Urinary bladder (tissue), 4 donors: Measurements from ENCODE around the gene PLCL2. TPM values are rescaled to one million over a fixed set of nuclear protein-coding genes. Genes with fewer than 3 reads are reported as not detected.

Experiments used
- DNase-seq: peaks from one replicate; pipeline ENCODE4 v3.0.0-alpha.2; 2015; ENCODE audit errors: extremely low spot score
- H3K27ac ChIP-seq: one replicate; pipeline ENCODE4 v1.5.1; 2013; ENCODE audit warnings: low read depth, mild to moderate bottlenecking, moderate library complexity
- H3K36me3 ChIP-seq: one replicate; pipeline ENCODE4 v1.6.1; 2013; ENCODE audit warnings: mild to moderate bottlenecking, moderate library complexity; ENCODE audit not compliant: insufficient read depth
- H3K4me1 ChIP-seq: one replicate; pipeline ENCODE4 v1.6.1; 2013; ENCODE audit warnings: mild to moderate bottlenecking, moderate library complexity; ENCODE audit not compliant: insufficient read depth
- H3K4me3 ChIP-seq: one replicate; pipeline ENCODE4 v1.5.1; 2013; ENCODE audit warnings: low read depth, low read length
- WGBS: extraction: QIAGEN DNeasy Blood & Tissue Kit; methylation state at CpG from one replicate; pipeline ENCODE4 v1.1.7; 2013; 5-methylcytosine and 5-hydroxymethylcytosine counted together
- polyA plus RNA-seq: library from polyadenylated mRNA; stranded (reverse); fragments of 200-250 nt; gene quantifications from one replicate; pipeline ENCODE4 v1.2.3, GENCODE V29; 2013
- total RNA-seq: library from RNA; depleted of rRNA; stranded (reverse); fragments of >200 nt; gene quantifications from one replicate; pipeline ENCODE4 v1.2.3, GENCODE V29; 2014
- donor health status: healthy with polysubstance abuse.
- donor health status: healthy.

Gene PLCL2
- total and polyA plus RNA-seq, 2 donors, result 2.7 to 23.0 TPM

DNA sequence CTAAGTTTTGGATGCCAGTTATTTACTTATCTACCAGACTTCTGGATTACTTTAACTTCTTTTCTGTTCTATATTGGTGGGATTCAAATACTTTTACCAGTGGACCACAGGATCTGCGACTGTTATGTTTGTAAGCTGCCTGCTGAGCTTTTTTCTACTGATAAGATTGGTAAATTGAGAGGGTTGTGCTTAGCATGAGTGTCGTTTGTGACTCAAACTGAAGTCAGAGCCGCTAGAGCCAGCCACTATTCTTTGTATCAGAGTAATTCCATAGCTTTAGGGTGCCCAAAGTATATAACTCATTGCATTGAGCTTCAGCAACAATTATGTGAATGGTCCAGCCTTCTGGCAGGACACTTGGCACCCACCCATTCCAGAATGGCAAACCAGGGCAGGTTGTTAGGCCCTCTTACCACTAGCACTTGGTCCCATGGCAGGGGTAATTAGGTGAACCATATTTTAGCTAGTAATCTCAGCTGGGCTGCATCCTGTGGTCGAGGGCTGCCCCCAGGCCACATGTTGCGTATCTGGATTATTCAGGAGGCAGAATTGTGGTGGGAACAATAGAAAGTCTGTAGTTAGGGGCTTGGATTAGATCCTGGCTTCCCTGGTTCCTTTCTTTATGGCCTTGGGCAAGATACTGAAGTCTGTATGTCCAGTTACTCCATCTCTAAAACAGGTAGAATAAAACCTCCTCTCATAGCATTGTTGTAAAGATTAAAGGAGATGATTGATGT is 6.0 kb downstream of the PLCL2 start:
- Histone ChIP-seq H3K27ac (no peak overlapping the region), H3K4me1 (no peaks in the 10 kb centered on the region)

DNA sequence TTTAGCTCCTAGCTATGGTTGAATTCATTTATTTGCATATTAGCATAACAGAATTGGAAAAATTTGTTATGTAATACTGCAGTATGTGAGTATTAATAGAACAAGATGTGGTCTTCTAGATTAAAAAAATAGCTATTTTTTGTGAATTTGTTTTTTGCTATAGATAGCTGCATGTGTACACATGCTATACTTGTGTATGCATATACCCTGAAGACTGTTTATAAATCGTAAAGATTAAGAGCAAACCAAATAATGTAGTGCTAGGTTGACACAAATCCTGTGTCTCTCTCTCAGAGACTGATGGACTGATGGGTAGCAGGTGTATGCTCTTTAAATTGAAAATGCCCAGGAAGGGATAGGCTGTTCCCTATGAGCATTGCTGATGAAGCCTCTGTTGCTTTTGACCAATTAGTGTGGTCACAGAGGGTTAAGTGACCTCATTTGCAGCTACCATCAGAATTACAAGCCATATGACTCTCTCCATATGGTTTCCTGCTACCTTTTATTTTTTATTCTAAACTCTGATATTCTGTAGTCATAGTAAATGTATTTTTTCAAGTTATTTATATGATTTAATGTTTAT is 9.0 kb downstream of the PLCL2 start:
- Histone ChIP-seq H3K36me3 (no peaks in the 10 kb centered on the region), H3K4me1 (no peaks in the 10 kb centered on the region), H3K4me3 (no peak overlapping the region), H3K27ac (no peak overlapping the region)
- whole genome bisulfite sequencing, result 90% methylated on average over 1 of the region's 1 CpG
- DNase-seq, result no peak

More for the DNA sequence above, 6.0 kb downstream of the PLCL2 start:
- WGBS, result 85% methylated on average over 5 of the region's 5 CpGs
- DNase-seq, result no peak
- no peak overlapping the region for H3K4me3 ChIP-seq
- no peaks in the 10 kb centered on the region for H3K36me3 ChIP-seq

DNA sequence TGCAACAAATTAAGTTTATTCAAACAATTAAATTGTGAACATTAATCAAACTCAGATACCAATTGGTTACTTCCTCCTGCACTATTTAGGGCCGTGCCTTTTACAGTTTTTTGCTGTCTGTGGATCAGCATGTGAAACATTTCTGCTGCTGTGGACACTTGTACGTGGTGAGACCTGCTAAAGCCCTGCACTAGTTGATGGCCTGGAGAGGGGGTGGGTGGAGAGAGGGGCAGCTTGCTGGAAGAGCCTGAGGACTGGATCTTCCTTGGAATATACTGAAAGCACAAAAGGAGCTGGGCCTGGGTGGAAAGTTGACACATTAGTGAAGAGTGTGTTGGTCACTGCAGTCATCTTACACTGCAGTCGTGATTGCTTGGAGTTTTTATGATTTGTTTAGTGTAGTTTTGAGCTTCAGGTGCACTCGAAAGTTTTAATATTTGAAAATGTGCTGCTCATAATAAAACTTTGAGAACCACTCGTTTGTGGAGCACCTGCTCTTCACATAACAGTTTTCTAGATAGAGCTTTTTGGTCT is 11.4 kb downstream of the PLCL2 start:
- WGBS, result 85% methylated on average over 5 of the region's 5 CpGs

DNA sequence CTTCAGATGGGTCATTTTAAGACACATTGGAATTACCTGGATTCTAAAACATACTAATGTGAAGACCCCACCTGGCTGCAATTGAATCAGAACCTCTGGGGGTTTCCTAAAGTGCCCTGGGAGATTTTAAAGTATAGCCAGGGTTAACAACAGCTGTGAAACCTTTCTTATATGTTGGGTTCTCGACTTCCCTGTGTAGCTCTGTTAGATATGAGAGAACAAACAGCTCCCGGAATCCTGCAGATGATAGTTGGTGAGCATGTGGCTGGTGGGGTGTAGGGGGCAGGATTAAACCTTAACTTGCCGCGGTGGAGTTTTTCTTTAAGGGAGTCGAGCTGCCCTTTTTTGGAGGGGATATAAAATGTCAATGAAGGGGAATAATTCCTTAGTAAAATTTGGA is 12.1 kb downstream of the PLCL2 start:
- DNase-seq, result no peak
- Histone ChIP-seq H3K4me1 (no peaks in the 10 kb centered on the region), H3K27ac (no peak overlapping the region), H3K4me3 (no peak overlapping the region), H3K36me3 (no peaks in the 10 kb centered on the region)
- 80% methylated on average over 5 of the region's 5 CpGs for WGBS

More for the DNA sequence above, 11.4 kb downstream of the PLCL2 start:
- Histone ChIP-seq H3K4me1 (no peaks in the 10 kb centered on the region), H3K4me3 (no peak overlapping the region), H3K27ac (no peak overlapping the region), H3K36me3 (no peaks in the 10 kb centered on the region)
- DNase-seq, result no peak

DNA sequence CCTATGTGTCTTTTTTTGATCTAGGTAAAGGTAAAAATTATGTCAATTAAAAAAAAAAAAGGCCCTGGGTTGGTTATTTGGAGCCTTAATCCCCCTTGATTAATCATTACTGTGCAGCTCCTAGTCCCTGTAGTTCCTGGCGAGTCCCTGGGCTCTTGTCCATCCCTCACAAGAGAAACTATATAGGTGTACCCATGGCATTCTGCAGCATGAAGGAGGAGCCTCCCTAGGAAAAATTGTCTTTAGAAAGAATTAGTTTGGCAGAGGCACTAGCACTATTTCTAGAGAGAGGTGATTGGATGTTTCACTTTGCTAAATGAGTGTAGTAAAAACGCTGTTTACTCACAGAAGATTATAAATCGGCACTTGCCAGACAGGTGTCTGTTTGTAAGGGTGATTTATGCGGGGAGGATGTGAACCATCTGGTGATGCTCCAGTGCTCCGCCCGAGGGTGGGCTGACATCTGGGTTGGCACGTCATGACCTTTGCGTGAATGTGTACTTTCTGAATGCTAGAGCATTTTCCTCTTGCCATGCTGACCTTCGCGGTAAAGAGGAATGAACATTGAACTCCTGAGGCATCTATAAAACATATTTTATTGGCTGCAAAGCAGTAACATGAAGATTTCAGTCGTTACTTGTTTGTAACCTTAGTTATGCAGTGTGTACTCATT is 12.6 kb downstream of the PLCL2 start:
- Histone ChIP-seq H3K4me1 (no peaks in the 10 kb centered on the region), H3K4me3 (no peak overlapping the region), H3K36me3 (no peaks in the 10 kb centered on the region), H3K27ac (no peak overlapping the region)
- DNase-seq, result no peak
- WGBS, result 42% methylated on average over 11 of the region's 11 CpGs

DNA sequence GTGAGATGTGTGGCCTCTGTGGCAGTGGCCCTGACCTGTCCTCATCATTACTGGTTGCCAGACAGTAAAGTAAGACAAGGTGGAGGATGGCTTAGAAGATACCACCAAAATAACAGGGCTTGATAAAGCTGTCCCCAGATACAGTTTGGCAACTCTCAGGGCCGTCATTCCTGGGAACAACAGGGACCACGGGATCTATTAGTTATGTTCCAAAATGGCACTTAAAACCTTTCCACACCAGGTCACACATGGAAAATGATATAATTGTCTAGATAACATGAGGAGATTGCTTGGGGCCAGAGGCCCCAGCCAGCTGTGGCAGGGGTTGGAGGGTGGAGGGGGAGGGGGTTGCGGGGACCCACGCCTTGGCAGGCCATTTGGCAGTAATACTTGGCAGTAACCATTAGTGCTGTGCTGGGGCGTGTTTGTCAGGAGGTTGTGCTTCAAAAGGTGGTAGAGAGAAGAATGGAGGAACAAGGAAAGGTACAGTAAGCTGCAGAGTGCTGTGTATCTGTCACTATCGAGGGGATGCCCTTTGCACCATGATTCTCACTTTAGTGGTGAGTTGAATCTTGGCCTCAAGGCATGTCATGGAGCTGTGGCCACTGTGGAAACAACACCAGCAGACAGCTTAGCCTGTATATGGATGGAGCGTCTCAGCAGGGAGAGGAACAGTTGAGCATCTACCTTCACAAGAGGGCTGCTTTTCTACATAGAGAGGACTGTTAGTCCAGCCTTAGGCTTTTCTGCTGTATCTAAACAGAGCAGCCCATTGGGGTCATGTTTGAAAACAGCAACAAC is 14.0 kb downstream of the PLCL2 start:
- no peaks in the 10 kb centered on the region for H3K4me1 ChIP-seq
- H3K27ac ChIP-seq, result no peak overlapping the region
- no peak for DNase-seq
- H3K4me3 ChIP-seq, result no peak overlapping the region
- whole genome bisulfite sequencing, result 94% methylated on average over 7 of the region's 7 CpGs
- H3K36me3 ChIP-seq, result no peaks in the 10 kb centered on the region

DNA sequence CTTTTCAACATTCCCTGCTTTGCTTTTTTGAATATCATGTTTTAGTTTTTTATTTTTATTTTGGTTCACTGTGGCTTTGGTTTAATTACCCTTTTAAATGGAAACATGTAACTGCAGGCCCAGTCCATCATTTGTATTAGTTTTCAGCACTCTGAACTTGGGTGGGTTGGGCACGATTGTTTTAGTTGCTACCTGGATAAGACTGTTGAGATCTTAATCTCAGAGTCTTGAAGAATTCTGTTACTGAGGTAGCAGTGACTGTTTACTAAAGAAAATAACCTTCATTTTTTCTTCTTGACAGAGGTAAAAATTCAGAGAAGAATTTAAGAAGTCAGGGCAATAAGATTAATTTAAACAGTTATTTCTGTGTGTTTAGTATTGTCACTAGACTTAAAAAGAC is 15.2 kb downstream of the PLCL2 start:
- WGBS, result 71% methylated on average over 1 of the region's 1 CpG
- no peak overlapping the region for H3K27ac ChIP-seq
- no peak for DNase-seq
- H3K4me1 ChIP-seq, result no peaks in the 10 kb centered on the region
- no peak overlapping the region for H3K4me3 ChIP-seq
- no peaks in the 10 kb centered on the region for H3K36me3 ChIP-seq

DNA sequence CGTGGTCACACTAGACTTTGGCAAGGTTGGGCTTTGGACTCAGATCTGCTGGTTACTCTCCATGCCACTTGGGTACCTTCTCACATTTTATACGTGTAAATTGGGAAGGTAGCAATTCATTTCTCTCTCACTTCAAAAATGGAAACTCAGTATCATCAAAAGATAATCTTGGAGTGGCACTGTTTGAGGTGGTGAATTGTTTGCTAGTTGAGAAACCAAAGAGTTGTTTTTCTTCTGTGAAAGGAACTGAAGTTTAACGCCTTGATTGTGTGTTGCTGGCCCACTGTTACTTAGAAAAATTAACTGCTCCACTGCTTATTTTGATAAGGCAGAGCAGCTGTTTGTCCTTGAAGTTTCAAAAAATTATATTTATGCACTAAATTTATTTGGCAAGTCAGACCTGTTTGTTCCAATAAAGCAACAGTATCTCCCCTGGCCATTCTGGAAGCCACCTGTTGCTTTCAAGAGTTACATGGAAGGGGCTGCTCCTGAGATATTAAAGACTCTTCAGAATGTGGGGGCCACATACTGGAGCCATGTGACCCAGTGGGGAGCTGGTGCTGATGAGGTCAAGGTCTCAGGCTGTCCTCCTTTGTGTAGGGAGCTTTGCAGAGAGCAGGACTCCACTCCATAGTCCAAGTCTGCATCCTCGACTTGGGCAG is 16.2 kb downstream of the PLCL2 start:
- Histone ChIP-seq H3K36me3 (no peaks in the 10 kb centered on the region), H3K4me1 (no peaks in the 10 kb centered on the region), H3K4me3 (no peak overlapping the region), H3K27ac (no peak overlapping the region)
- DNase-seq, result no peak
- 81% methylated on average over 4 of the region's 4 CpGs for WGBS

DNA sequence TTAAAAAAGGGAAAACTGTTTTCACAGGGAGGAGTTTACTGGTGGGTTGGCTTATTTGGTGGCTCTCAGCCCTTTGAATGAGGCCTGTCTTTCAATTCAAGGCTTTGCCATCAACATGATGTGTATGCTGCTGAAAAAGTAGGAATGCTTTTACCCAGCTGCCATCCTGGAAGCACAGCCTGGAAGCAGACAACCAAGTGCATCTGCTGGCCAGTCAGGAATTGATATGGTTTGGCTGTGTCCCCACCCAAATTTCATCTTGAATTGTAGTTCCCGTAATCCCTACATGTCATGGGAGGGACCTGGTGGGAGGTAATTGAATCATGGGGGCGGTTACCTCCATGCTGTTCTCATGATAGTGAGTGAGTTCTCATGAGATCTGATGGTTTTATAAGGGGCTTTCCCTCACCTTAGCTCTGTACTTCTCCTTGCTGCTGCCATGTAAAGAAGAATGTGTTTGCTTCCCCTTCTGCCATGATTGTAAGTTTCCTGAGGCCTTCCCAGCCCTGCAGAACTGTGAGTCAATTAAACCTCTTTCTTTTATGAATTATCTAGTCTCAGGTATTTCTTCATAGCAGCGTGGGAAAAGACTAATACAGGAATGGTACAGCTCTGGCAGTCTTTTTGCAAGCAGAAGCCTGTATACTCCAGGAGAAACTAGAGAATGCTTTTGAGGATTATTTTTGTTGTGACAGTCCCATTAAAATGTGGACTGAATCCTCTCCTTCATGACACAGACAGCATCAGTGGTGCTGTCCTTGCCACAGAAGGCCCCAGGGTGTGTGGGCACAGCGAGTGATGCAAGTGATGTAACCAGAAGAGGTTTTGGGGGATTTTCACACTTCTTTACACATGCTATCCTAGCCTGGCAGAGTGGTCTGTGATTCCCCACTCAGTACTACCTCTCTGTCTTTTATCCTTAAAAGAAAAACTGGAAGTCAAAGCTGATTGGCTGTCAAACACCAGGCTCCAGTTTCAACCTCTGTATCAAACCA is 20.0 kb downstream of the PLCL2 start:
- no peak overlapping the region for H3K4me3 ChIP-seq
- H3K36me3 ChIP-seq, result no peaks in the 10 kb centered on the region
- no peak for DNase-seq
- H3K27ac ChIP-seq, result no peak overlapping the region
- WGBS, result 94% methylated on average over 4 of the region's 4 CpGs
- H3K4me1 ChIP-seq, result no peaks in the 10 kb centered on the region

DNA sequence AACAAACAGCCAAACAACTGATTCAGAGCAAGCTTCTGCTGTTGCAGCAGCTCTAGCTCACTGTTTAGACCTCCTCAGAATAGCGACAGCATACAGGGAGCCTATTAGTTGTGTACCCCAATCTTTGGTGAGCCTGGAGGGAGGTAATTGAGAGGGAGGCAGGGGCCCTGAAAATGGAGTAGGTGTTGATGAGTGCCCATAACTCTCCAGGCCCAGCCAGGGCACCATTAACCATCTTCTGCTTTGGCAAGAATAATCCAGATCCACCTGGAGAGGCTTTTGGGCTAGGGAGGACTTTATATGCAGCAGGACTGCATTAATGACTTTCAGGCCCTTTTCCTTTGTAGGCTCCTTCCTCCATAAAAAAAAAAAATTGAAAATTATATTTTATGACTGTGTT is 20.9 kb downstream of the PLCL2 start:
- no peak overlapping the region for H3K4me3 ChIP-seq
- no peaks in the 10 kb centered on the region for H3K4me1 ChIP-seq
- DNase-seq, result no peak
- 80% methylated on average over 1 of the region's 1 CpG for WGBS
- H3K27ac ChIP-seq, result no peak overlapping the region
- no peaks in the 10 kb centered on the region for H3K36me3 ChIP-seq

DNA sequence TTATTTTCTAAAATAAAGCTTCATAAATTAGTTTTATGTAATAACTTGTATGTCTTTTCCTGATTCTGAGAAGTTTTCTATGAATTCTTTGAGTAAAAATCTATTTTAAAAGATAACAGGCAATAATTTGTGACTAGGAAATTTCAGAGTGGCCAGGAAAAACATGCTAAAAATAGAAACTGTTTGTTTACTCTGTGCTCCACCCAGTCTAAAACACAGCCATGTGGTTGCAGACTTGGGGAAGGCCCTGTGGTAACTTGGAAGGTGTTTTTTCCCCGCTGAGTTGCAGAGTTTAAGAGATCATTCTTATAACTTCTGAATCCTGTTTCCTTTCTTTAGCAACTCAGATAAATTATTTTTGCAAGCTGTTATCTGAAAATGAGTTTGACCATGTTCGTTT is 21.9 kb downstream of the PLCL2 start:
- Histone ChIP-seq H3K4me1 (no peaks in the 10 kb centered on the region), H3K27ac (no peak overlapping the region), H3K4me3 (no peak overlapping the region), H3K36me3 (no peaks in the 10 kb centered on the region)
- WGBS, result 20% methylated on average over 2 of the region's 2 CpGs
- no peak for DNase-seq

DNA sequence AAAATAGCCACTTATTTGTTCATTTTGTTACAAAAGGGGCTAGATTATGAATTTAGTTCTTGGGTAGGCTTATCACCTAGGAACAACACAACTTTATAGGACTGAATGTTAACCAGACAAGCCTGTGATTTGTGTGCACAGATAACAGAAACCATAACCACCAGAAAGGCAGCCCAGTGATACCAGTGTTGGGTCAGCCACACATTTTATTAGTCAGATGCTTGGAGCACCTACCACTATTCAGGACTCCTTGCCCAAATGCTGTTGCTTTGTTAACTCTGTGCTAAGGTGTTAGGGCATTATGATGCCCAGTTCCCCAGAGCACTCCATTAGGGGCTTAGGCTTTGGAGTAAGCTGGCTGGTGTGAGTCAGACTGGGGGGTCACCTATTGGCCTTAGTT is 22.5 kb downstream of the PLCL2 start:
- no peak overlapping the region for H3K4me3 ChIP-seq
- DNase-seq, result no peak
- H3K4me1 ChIP-seq, result no peaks in the 10 kb centered on the region
- no peak overlapping the region for H3K27ac ChIP-seq
- H3K36me3 ChIP-seq, result no peaks in the 10 kb centered on the region
